Activated CD4-positive, CD25-positive, alpha-beta regulatory T cell (primary cell): ENCODE data around the gene NCDN.

Source experiments
- DNase-seq, 4 experiments: peaks; one replicate each; lab custom pipeline; 2025; lab: John Stamatoyannopoulos, UW

The NCDN gene

DNA sequence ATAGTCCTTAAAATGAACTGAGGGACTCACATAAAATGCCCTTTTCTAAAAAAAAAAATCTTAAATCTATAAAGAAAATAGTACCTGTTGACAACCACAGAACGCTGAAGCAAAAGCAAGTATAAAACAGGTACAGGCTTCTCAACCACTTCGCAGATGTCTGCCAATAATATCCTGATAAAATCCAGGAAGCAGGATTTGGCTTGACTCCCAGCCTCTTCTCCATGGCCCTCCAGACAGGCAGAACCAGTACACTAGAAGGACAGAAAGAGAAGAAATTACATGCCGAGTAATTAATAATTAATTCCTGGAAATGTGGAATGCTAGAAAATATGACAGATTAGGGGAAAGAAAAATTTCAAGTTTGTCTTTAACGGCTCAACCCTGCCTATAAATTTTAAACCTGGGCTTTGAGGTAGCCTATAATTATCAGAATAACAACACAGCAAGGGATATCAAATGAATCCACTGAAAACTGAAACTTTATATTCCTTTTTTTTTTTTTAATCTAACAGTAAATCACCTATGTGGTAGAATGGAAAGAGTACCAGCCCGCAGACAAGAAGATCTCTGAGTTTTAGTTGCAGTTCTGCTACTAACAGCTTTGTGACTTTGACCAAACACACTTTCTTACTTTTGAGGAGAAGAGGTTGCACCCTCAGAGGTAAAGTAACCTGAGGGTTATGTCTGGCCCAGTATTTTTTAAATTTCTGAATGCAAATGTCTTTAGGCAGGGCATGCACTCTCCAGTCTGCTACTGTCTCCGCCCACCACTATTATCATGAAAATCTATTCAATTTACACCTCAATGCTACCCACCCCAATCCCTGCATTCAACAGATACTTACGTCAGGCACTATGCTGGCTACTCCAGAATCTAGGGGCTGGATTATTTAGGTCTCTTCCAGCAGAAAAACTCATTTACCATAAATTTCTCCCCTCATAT is 3.1 kb upstream of the NCDN start:
- DNase-seq, result no peak

DNA sequence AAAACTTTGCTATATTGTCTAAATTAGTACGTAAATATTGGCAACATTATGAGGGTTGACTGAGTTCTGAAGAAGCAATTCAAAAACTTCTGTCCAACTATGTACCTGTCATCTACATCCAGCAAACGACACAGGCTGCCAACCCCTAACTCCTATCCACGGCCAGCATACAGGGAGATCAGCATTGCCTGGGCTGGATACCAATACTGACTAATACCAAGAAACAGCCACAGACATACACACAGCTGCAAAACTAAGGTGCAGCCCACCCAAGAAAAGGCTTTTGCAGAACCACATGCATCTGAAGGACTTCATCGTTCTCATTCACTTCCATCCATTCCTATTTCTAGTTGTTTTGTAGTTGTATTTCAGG is 2.4 kb upstream of the NCDN start:
- no peak for DNase-seq

DNA sequence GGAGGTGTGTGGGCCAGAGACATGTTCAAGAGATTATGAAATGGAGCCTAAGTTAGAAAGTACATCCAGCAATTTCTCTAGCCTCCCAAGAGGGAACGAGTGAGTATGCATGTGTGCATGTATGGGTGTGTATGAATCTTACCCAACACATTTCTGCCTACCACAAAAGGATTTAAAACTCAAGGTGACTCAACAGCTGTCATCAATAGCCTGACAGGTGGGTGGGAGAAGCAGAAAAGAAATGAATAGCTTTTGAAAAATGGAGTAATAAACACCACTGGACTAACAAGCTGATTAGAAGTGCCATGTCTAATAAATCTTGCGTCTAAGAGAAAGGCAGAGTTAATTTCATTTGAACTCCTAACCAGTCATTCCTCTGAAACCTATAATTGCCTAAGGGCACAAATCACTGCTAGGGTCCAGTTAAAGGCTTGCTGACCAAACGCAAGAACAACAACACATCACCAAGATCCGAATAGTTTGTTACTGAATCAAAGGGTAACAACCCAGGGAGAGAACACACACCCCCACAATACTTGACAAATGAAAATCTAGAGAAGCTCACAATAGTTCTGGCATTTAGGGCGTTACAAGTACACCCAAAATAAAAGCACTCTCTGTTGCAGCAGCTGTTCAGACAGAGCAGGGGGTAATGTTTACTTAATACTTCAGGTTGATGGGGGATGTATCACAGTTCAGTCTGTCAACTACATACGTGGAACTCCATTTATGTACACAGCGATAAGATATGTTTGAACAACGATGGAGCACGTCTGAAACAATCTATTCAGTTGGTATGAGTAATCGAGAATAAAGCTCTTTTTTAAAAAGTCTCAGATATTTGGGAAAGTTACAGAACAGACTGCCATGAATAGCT is 1.8 kb upstream of the NCDN start:
- DNase-seq, result no peak

- no peak for DNase-seq
Measured at GRCh38 chr1:35556484-35557117, 998 bp upstream of the NCDN start.

DNA sequence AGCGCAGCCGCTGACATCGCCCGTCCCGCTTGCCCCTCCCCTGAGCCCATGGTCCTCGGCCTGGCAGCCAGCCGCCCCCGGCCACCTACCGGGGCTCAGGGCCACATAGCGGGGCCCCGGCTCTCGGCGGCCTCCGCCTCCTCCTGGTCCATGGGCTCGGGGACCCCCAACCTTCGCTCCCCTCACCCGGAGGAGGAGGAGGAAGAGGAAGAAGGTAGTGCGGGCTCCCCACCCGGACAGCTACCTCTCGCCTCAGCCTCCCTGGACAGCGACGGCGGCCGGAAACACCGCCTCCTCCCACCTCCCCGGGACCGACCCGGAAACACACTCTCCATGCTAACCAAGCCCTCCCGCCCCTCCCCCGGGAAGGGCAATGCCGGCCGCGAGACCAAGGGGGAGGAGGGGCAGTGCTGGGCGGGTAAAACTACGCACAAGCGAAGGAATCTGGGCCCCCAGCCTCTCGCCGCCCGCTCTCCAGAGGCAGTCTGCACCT is 435 bp upstream of the NCDN start, which contains the start of gene KIAA0319L:
KIAA0319L (minus strand) TSS at position 286 of the 493 bp plus-strand sequence. CDS start 2,912 bp downstream, outside the sequence.
- peak; percentile 65 to 84 (median 76) for DNase-seq

- DNase-seq, result no peak
Measured at GRCh38 chr1:35558374-35559316, 1.0 kb downstream of the NCDN start.

GRCh38 chr1:35559317-35559944 is 1.8 kb downstream of the NCDN start:
- DNase-seq, result no peak

DNA sequence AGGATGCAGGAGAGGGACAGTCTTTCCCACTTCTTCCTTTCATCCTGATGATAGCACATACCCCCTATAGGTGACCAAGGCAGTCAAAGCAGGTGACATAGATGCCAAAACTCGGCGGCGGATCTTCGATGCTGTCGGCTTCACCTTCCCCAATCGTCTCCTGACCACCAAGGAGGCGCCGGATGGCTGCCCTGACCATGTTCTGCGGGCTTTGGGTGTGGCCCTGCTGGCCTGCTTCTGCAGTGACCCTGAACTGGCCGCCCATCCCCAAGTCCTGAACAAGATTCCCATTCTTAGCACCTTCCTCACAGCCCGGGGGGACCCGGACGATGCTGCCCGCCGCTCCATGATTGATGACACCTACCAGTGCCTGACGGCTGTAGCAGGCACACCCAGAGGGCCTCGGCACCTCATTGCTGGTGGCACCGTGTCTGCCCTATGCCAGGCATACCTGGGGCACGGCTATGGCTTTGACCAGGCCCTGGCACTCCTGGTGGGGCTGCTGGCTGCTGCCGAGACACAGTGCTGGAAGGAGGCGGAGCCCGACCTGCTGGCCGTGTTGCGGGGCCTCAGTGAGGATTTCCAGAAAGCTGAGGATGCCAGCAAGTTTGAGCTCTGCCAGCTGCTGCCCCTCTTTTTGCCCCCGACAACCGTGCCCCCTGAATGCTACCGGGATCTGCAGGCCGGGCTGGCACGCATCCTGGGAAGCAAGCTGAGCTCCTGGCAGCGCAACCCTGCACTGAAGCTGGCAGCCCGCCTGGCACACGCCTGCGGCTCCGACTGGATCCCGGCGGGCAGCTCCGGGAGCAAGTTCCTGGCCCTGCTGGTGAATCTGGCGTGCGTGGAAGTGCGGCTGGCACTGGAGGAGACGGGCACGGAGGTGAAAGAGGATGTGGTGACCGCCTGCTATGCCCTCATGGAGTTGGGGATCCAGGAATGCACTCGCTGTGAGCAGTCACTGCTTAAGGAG is 2.9 kb downstream of the NCDN start:
- DNase-seq, result no peak

DNA sequence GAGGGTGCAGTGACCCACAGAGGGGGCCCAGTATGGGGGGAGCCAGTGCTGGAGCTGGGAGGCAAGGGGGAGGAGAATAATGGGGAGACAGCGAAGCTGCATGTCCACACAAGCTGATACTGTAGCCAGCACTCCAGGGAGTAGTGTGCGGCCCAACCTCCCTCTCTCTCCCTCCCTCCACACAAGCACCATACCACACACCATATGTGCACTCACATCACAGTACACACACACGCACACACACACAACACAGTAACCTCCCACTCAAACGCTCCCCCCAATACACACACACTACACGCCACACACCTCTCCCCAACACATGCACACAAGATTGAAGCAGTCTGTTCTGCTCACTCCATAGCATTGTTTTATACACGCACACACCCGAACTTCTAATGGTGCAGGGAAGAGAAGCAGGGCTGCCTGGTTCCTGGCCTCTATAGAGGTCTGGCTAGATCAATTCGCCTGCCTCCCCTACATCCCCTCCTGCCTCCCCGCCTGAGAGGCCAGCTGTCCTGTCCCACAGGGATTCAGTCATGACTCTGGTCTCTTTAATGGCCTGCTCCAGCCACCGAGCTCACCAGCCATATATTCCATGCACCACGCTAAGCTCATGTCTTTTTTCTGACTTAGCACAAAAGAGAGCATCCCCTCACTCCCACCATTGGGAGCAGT is 3.8 kb downstream of the NCDN start:
- no peak for DNase-seq

GRCh38 chr1:35561972-35562680 is 4.5 kb downstream of the NCDN start:
- no peak for DNase-seq

DNA sequence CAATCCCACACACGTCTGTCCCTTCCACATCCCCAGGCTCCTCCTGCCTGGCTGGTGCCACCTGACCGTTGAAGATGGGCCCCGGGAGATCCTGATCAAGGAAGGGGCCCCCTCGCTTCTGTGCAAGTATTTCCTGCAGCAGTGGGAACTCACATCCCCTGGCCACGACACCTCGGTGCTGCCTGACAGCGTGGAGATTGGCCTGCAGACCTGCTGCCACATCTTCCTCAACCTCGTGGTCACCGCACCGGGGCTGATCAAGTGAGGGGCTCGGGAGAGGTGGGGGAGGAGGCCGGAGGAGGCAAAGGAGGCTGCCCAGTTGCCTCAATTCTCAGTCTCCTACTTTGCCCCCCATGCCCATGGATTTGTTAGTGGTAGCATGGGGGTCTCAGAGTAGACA is 5.6 kb downstream of the NCDN start:
- no peak for DNase-seq

DNA sequence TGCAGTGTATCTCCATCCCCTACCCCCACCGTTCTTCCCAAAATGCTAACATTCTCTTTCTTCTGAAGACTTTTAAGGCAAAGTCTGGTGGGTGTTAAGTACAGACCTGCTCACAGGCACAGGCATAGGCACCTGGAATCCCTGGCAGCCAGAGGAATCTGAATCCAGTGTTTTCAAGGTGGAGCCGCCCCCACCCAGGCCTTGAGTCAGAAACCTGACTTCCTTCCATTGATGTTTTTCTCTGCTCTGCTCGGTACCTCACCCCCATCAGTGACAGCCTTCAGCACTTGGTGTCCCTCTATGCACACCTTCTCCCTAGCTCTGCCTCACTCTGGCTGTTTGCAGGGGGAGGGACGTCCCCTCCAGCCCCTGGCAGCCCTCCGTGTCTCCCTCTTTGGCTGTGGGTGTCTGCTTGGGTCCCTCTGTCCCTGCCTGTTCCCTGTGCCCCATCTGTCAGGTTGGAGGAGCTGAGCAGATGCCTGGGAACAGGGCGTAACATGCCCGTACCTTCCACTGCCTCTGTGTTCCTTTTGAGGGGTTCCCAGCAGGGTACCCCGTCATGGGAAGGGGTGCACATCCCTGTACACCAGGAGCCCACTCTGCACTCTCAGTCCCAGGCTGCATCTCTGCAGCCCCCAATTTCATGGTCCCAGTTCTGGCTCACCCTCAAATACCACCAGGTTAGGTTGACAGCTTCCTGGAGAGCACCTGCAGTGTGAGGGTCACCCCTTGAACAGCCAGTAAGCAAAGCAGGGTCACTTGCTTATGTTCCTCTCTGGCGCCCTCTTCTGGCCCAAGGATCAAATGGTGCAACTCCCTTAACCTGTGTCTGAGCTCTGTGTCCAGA is 6.7 kb downstream of the NCDN start:
- DNase-seq, result peak; percentile 53 to 74 (median 61)

DNA sequence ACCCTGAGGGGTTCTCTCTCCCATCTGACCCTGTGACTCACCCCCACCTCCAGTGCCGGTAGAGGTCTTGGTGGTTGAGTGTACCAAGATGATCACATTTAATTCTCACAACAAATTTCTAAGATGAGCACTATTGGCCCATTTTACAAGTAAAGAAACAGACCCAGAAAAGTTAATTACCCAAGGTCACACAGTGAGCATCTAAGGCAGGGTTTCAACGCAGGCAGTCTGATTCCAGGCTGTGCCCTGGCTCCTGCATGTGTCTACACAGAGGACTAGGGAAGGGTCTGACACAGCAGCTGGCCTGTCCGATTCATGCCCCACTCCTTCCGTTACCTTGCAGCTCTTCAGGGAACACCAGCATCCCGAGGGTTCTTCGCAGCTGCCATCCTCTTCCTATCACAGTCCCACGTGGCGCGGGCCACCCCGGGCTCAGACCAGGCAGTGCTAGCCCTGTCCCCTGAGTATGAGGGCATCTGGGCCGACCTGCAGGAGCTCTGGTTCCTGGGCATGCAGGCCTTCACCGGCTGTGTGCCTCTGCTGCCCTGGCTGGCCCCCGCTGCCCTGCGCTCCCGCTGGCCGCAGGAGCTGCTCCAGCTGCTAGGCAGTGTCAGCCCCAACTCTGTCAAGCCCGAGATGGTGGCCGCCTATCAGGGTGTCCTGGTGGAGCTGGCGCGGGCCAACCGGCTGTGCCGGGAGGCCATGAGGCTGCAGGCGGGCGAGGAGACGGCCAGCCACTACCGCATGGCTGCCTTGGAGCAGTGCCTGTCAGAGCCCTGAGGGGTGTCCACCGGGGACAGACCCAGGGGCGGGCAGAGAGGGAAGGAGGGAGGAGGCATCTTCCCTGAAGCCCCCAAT is 7.5 kb downstream of the NCDN start:
- no peak for DNase-seq

GRCh38 chr1:35565742-35566133 is 8.1 kb downstream of the NCDN start:
- DNase-seq, result no peak

DNA sequence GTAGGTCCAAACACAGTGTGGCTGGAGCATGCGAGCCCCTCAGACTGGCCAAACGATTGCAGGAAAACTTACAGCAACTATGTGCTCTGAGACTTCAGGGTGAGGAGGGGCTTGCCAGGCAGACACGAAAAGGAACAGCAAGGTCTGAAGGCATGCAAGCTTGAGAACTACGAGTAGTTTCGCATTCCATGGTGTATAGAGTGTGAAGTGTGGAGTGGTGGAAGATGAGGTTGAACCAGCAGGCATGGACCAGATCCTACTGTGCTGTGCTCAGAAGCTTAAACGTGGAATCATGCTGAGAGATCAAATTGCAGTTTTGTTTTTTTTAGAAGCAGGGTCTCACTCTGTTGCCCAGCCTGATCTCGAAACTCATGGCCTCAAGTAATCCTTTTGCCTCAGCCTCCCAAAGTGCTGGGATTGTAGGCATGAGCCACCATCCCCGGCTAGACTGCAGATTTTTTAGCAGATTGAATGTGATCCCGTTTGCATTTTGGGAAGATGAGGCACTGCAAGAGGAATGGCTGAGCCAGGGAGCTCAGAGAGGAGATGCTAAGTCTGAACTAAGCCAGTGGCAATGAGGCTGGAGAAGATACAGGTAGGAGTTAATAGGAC is 10.5 kb downstream of the NCDN start:
- DNase-seq, result no peak

DNA sequence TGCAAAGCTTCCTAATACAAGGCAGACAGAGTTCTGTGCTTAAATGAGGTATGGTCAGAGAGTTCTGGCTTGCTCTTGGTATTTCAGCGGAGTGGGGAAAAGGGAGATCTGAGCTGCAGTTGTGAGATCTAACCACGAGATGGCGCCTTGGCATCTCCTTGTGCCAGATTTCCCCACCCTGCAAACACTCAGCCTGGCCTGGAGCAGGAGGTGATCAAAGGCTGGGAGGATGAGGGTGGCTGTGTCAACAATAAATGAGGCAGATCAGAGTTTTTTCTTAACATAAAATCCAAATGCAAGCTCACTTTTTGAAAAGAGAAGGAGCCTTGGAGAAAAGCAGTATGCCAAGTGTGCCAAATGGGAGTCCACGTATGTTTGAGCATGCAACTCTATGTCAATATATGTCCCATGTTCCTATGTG is 11.4 kb downstream of the NCDN start:
- DNase-seq, result peak in 2 of 4 experiments; percentile 21 to 30
